HFFc6 (cell line): ENCODE results near the gene MYRIP. TPM values are rescaled to one million over a fixed set of nuclear protein-coding genes. Genes with fewer than 3 reads are reported as not detected.
"Not testable (repeated sequence)": the region's sequence is repeated elsewhere in the genome, so short reads cannot be mapped to it uniquely, and the experiment has no call there.

Experiments
- DNase-seq: peaks from one replicate; pipeline ENCODE4 v3.0.0-alpha.2; 2018
- H3K27ac Mint-ChIP-seq: 2 replicates; pipeline ENCODE4 v1.8.0; 2020; ENCODE audit warnings: mild to moderate bottlenecking, mixed read lengths
- H3K27me3 Mint-ChIP-seq: 2 replicates; pipeline ENCODE4 v1.8.0; 2021; ENCODE audit warnings: mild to moderate bottlenecking, moderate library complexity, mixed read lengths; ENCODE audit not compliant: insufficient read depth
- H3K36me3 Mint-ChIP-seq: 2 replicates; pipeline ENCODE4 v1.8.0; 2021; ENCODE audit warnings: low read depth, mixed read lengths
- H3K4me1 Mint-ChIP-seq: 2 replicates; pipeline ENCODE4 v1.8.0; 2020; ENCODE audit warnings: low read depth, mixed read lengths
- H3K4me3 Mint-ChIP-seq: 2 replicates; pipeline ENCODE4 v1.8.0; 2020; ENCODE audit warnings: mild to moderate bottlenecking, moderate library complexity, mixed read lengths
- H3K9me3 Mint-ChIP-seq: 2 replicates; pipeline ENCODE4 v1.8.0; 2020; ENCODE audit warnings: mild to moderate bottlenecking, mixed read lengths
- CTCF ChIP-seq: fragments of 200-600 bp; sonication (generic); IDR thresholded peaks from 2 replicates; pipeline ENCODE4 v1.5.0; 2021; ENCODE audit warnings: antibody characterized with exemption, mild to moderate bottlenecking
- total RNA-seq, 6 experiments: library from RNA; stranded (reverse); fragmentation: NEBNext Ultra II Directional; extraction: Animal tissue kit (Norgen Biotek cat#: 25700); gene quantifications; 2 replicates in 1 of 6; 3 replicates in 5 of 6; pipeline ENCODE4 v1.2.3, GENCODE V29; 2021

MYRIP gene
- total RNA-seq, 6 experiments from 2014 or later = 0.07 to 0.28 (median 0.13) TPM; not detected in 1

GRCh38 chr3:39812537-39812936 lies 3.1 kb downstream of the MYRIP start:
- Mint-ChIP-seq H3K27me3 (peaks cover 15% of the 10 kb centered on the region), H3K9me3 (no peaks in the 10 kb centered on the region), H3K4me3 (no peak overlapping the region), H3K4me1 (peaks cover 7% of the 10 kb centered on the region), H3K36me3 (no peaks in the 10 kb centered on the region), H3K27ac (no peak overlapping the region)
- no peak for DNase-seq
- TF ChIP-seq CTCF = peak; percentile 73

- H3K27me3 Mint-ChIP-seq = peaks cover 9% of the 10 kb centered on the region
These were observed 4.6 kb downstream of the MYRIP start for GRCh38 chr3:39814007-39814406.

GRCh38 chr3:39819899-39820298 lies 10.5 kb downstream of the MYRIP start:
- TF ChIP-seq CTCF = no peak
- H3K9me3 Mint-ChIP-seq = no peaks in the 10 kb centered on the region
- no peaks in the 10 kb centered on the region for H3K4me1 Mint-ChIP-seq
- no peak for DNase-seq
- no peak overlapping the region for H3K27ac Mint-ChIP-seq
- peaks cover 3% of the 10 kb centered on the region; the same call in 1 of the 2 replicates for H3K27me3 Mint-ChIP-seq
- no peaks in the 10 kb centered on the region for H3K36me3 Mint-ChIP-seq
- no peak overlapping the region for H3K4me3 Mint-ChIP-seq

More at GRCh38 chr3:39814007-39814406, 4.6 kb downstream of the MYRIP start:
- Mint-ChIP-seq H3K36me3 (no peaks in the 10 kb centered on the region), H3K27ac (no peak overlapping the region), H3K9me3 (no peaks in the 10 kb centered on the region), H3K4me3 (no peak overlapping the region), H3K4me1 (peaks cover under 1% of the 10 kb centered on the region)
- peak; percentile 4 for DNase-seq
- TF ChIP-seq CTCF = no peak

GRCh38 chr3:39833764-39834163 lies 24.4 kb downstream of the MYRIP start:
- not testable (repeated sequence) for H3K4me1 Mint-ChIP-seq, H3K27ac Mint-ChIP-seq, H3K36me3 Mint-ChIP-seq, H3K27me3 Mint-ChIP-seq, H3K9me3 Mint-ChIP-seq, H3K4me3 Mint-ChIP-seq, DNase-seq

- no peak overlapping the region for H3K27ac Mint-ChIP-seq
- H3K4me3 Mint-ChIP-seq = no peak overlapping the region
- no peaks in the 10 kb centered on the region for H3K4me1 Mint-ChIP-seq
- H3K9me3 Mint-ChIP-seq = no peaks in the 10 kb centered on the region
- DNase-seq = no peak
- H3K36me3 Mint-ChIP-seq = no peaks in the 10 kb centered on the region
- peaks cover 1% of the 10 kb centered on the region; the same call in 1 of the 2 replicates for H3K27me3 Mint-ChIP-seq
- TF ChIP-seq CTCF = no peak
These were observed 30.1 kb downstream of the MYRIP start for GRCh38 chr3:39839484-39839883.

GRCh38 chr3:39843440-39843839 lies 34.0 kb downstream of the MYRIP start:
- TF ChIP-seq CTCF = no peak
- DNase-seq = no peak
- Mint-ChIP-seq H3K4me3 (no peak overlapping the region), H3K27ac (no peak overlapping the region), H3K36me3 (no peaks in the 10 kb centered on the region), H3K9me3 (no peaks in the 10 kb centered on the region), H3K27me3 (peaks cover 3% of the 10 kb centered on the region), H3K4me1 (no peaks in the 10 kb centered on the region)
